SJSA1 (cell line): ENCODE measurements around the gene PABPN1. TPM values are rescaled to one million over a fixed set of nuclear protein-coding genes. Genes with fewer than 3 reads are reported as not detected.

Experiments
- DNase-seq, 2 experiments: peaks; one replicate each; pipeline ENCODE4 v3.0.0-alpha.2; 2015 to 2020; ENCODE audit warnings: low spot score in 2 of 2, low read depth in 1 of 2
- H3K27ac ChIP-seq: fragments of 250-450 bp; sonication (Bioruptor Pico); 2 replicates; pipeline ENCODE4 v1.5.1; 2020; ENCODE audit warnings: mild to moderate bottlenecking, moderate library complexity
- H3K27me3 ChIP-seq: fragments of 250-450 bp; sonication (Bioruptor Pico); replicated peaks from 2 replicates; pipeline ENCODE4 v1.5.1; 2020; ENCODE audit warnings: mild to moderate bottlenecking, moderate library complexity
- H3K36me3 ChIP-seq: fragments of 250-450 bp; sonication (Bioruptor Pico); 2 replicates; pipeline ENCODE4 v1.5.1; 2020; ENCODE audit warnings: mild to moderate bottlenecking
- H3K4me1 ChIP-seq: fragments of 250-450 bp; sonication (Bioruptor Pico); replicated peaks from 2 replicates; pipeline ENCODE4 v1.6.1; 2021; ENCODE audit warnings: mild to moderate bottlenecking
- H3K4me3 ChIP-seq: fragments of 250-450 bp; sonication (Bioruptor Pico); 2 replicates; pipeline ENCODE4 v1.5.1; 2020; ENCODE audit warnings: mild to moderate bottlenecking
- H3K9me3 ChIP-seq: fragments of 250-450 bp; sonication (Bioruptor Pico); replicated peaks from 2 replicates; pipeline ENCODE4 v1.5.1; 2020; ENCODE audit warnings: mild to moderate bottlenecking
- total RNA-seq: library from RNA; depleted of rRNA; stranded (reverse); fragments of >200 nt; shearing (Covaris generic); gene quantifications from 2 replicates; pipeline ENCODE4 v1.2.3, GENCODE V29; 2014

The PABPN1 gene
- total RNA-seq, 1 experiment from 2014 or later = 93.4 TPM

DNA sequence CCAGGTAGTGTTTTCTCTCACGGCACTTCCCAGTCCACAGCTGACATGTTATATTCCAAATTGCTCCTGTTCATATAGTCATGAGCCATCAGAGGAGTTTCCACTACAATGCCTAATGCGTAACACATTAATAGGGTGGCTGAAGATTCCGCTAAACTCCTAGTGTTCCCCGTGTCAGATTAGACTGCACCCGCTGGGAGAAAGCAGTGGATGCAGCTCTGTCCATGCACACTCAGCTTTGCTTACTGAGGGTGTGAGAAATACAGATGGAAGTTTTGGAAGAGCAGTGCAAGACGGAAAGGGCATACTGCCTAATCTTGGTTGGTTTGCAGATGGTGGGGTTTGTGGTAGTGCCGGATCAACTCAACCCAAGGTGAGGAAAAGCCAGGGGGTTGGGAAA is 24.2 kb upstream of the PABPN1 start:
- Histone ChIP-seq H3K9me3 (no peaks in the 10 kb centered on the region), H3K27ac (no peak overlapping the region), H3K4me1 (peaks cover 27% of the 10 kb centered on the region), H3K36me3 (no peaks in the 10 kb centered on the region), H3K27me3 (no peaks in the 10 kb centered on the region), H3K4me3 (no peak overlapping the region)
- no peak for DNase-seq

DNA sequence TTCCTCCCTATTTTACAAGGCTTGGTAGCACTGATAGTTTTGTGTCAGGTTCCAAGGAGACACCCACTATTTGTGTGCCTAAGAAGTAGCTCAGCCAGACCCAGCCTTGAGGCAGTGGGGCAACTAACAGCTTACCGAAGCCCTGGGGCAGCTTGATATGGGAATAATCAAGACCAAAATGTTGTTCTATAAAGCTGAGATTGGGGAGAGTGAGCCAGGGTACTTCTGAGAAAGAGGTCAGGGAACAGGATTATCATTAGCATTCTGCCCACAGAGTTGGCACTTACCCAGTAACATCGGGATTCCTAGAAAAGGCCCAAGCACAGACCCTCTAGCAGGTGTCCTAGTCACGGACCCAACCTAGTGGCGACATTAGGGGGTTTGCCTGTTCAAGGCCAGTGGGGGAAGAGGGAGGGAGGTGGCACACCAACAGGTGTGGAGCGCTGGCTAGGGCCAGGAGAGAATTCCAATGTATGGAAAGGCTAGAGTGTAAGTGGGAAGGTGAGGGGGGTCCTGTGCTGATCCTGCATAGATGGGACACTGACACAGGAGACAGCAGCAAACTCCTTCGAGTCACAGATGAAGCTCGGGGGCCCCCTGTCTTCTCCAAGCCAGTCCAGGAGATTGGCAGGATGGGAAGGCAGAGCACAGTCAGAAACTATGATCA is 23.5 kb upstream of the PABPN1 start:
- Histone ChIP-seq H3K27me3 (no peaks in the 10 kb centered on the region), H3K36me3 (no peaks in the 10 kb centered on the region), H3K9me3 (no peaks in the 10 kb centered on the region), H3K4me3 (no peak overlapping the region), H3K27ac (no peak overlapping the region), H3K4me1 (peaks cover 33% of the 10 kb centered on the region)
- no peak for DNase-seq

DNA sequence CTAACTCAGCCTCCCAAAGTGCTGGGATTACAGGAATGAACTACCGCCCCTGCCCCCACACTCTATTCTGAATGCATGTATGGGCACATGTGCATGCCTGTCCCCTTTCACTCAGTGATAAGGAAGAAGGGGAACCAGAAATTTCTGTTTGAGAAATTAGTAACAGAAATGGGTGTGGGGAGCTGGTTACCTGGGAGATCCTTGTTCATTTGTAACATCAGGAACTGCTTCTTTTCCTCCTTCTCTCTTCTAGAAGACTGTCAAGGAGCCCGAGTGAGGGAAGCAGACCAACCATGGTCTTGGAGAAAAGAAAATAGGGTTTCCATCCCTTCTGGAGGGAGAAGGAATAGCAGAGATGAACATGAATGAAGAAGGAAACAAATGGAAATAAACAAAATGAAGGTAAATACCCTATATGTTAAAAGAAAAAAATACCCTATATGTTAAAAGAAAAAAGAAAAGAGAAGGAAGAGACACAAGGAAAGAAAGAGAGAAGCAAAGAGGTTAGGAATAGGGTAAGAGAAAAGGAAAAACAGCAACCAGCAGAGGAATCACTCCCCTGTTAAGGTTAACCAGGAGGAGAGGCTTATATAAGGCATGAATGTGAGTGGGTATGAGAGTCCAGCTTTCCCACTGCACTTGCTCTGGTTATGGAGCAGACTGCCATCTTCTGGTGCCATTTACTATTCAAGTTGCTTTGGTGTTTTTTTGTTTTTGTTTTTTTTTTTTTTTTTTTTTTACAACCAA is 21.9 kb upstream of the PABPN1 start:
- peak in 1 of 2 experiments; percentile 28 for DNase-seq
- Histone ChIP-seq H3K36me3 (no peaks in the 10 kb centered on the region), H3K4me3 (no peak overlapping the region), H3K9me3 (no peaks in the 10 kb centered on the region), H3K4me1 (peaks cover 35% of the 10 kb centered on the region), H3K27ac (no peak overlapping the region), H3K27me3 (no peaks in the 10 kb centered on the region)

DNA sequence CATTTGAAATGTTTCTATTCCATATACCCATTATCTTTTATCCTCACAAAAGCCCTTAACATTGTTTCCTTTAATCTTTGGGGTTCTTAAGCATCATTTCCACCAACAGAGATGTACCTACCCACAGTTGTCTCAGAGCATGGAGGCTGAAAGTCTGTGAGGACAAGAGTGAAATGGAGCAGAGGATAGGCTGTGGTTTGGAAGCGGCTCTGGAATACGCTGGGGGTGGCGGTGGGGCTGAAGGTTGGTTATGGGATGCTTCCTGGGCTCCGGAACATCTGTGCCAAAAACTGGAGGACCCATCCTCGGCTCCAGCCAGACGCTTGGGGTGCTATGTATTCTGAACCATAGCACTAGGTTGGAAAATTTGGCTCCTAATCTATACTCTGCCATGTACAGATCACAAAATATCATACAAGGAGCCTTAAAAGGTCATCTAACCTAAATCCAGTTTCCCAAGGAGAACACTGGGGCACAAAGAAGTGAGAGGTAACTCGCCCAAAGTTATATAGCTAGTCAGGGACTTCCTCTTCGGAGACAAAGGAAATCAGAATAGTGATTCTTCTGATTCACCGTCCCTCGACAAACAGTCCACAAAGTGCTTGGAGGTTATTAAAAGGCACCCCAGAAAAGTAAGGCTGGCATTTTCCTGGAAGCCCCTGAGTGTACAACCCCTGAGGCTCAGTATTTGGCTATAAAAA is 21.1 kb upstream of the PABPN1 start:
- Histone ChIP-seq H3K4me1 (peaks cover 32% of the 10 kb centered on the region), H3K27me3 (no peaks in the 10 kb centered on the region), H3K27ac (peak overlapping the region; percentile 33; the same call in 1 of the 2 replicates), H3K4me3 (peak overlapping the region; percentile 62), H3K36me3 (no peaks in the 10 kb centered on the region), H3K9me3 (no peaks in the 10 kb centered on the region)
- no peak for DNase-seq

DNA sequence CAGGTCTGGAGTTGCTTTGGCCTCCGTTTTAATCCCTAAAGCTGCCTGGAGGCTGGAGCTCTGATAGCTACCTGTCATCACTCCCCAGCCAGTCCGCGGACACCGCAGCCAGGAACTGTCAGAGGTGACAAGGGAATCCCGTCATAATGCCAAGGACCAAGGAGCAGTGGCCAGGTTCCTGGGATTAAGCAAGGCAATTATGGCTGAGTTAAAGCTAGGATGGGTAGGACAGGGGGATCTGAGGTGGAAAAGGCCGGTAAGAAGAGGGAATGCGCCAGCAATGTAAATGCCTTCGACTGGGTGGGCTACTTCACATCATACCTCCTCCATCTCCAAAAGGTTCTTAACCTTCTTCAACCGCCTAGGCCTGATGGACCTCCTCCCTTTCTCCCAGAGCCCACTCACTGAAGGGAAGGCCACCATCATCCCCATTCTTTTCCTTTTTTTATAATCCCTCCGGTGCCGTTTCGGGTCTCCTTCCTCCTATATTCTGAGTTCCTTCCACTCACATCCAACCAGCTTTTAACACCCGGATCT is 20.5 kb upstream of the PABPN1 start:
- peak overlapping the region; percentile 33 for H3K27ac ChIP-seq
- no peaks in the 10 kb centered on the region for H3K36me3 ChIP-seq
- peaks cover 32% of the 10 kb centered on the region for H3K4me1 ChIP-seq
- H3K4me3 ChIP-seq = peak overlapping the region; percentile 62
- H3K27me3 ChIP-seq = no peaks in the 10 kb centered on the region
- DNase-seq = peak in 1 of 2 experiments; percentile 40
- H3K9me3 ChIP-seq = no peaks in the 10 kb centered on the region

DNA sequence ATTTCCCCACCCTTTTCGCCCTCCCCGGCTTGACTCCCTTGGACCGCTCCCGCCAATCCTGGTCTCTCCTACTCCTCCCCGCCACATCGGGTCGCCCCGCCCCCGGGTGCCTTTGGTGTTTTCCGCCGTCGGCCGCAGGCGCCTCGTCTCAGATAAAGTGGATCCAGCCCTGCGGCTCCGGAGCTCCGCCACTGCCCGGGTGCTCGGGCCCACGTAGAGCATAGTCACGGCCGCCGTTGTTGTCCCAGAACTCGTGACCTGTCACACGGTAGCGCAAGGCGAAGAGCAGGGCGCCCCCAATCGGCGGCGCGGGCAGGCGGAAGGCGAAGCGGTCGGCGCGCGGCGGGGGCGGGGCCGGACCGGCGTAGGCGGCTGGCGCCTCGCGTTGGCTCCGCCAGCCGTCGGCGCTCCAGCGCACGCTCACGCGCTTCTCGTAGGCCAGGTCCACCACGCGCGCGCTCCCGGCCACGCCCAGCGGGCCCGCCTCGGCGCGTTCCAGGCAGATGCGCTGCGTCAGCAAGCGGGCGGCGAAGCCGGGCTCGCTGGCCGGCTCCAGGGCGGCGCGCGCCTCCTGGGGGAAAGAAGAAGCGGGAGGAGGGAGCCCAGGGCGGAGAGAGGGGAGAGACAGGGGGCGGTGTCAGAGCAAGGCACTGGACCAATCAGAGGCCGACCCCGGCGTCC is 19.8 kb upstream of the PABPN1 start:
- H3K4me3 ChIP-seq = peak overlapping the region; percentile 62
- H3K27ac ChIP-seq = peak overlapping the region; percentile 85
- H3K9me3 ChIP-seq = no peaks in the 10 kb centered on the region
- peaks cover 35% of the 10 kb centered on the region for H3K4me1 ChIP-seq
- no peaks in the 10 kb centered on the region for H3K27me3 ChIP-seq
- peak; percentile 98 for DNase-seq
- H3K36me3 ChIP-seq = no peaks in the 10 kb centered on the region

DNA sequence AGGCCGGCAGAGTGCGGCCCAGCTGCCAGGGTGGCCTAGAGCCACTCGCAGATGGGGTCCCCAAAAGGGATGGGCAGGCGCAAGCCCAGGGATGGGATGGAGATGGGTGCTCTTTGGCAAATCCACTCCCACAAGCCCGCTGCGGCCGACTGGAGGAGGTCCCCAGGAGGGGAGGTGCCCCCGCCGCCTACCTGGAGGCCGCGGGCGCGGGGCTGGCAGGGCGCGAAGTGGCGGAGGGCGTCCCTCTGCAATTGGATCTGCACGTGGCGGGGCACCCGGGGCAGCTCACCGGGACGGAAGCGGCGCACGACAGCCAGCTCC is 19.3 kb upstream of the PABPN1 start:
- DNase-seq = no peak
- Histone ChIP-seq H3K36me3 (no peaks in the 10 kb centered on the region), H3K27ac (peak overlapping the region; percentile 24), H3K4me3 (peak overlapping the region; percentile 62), H3K4me1 (peaks cover 36% of the 10 kb centered on the region), H3K9me3 (no peaks in the 10 kb centered on the region), H3K27me3 (no peaks in the 10 kb centered on the region)

DNA sequence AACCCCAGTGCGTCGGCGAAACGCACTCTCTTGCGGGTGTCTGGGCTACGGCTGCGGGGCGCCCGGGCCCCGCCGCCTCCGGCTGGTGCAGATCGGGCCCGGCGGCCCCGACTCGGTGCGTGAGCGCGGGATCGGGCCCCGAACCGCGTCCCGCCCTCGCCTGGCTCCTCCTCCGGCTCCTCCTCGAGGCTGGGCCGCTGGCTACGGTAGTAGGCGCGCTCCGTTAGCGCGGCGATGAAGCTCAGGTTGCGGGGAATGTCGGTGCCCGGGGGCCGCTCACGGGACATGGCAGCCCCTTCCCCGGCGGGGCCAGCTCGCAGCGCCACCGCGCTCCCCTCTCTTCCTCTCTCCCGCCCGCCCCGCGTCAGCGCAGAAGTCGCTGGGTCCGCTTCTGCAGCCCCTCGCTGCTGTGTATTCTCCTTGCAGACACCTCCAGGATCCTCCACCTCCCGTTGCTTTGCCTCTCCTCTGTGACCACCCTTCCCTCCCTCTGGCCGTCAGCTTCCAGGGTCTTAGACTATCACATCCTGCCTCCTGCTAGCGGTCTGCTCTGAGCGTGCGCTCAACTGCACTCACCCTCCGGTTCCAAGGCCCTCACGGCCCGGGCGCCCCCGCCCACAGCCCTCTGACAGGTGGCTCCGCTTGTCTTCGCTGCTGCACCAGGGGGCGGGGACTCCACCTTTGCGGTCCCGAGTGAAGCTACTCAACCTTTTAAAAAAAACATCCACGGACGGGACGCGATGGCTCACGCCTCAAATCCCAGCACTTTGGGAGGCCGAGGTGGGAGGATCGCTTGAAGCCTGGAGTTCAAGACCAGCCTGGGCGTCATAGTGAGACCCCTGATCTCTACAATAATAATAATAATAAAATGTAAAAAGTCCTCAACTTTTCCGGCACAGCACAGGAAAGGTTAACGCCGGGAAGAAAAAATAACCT is 18.7 kb upstream of the PABPN1 start, which contains the start of gene PPP1R3E:
TSS of gene PPP1R3E (minus strand) at position 570 of the 936 bp plus-strand sequence. CDS start at position 287, 283 bp downstream.
- Histone ChIP-seq H3K4me3 (peak within 1 kb of the TSS; percentile 62), H3K36me3 (peaks cover 1% of the 10 kb centered on the region), H3K27me3 (no peaks in the 10 kb centered on the region), H3K27ac (peak within 1 kb of the TSS; percentile 24), H3K9me3 (no peaks in the 10 kb centered on the region), H3K4me1 (peaks cover 39% of the 10 kb centered on the region)
- DNase-seq = peak in 1 of 2 experiments; percentile 52

DNA sequence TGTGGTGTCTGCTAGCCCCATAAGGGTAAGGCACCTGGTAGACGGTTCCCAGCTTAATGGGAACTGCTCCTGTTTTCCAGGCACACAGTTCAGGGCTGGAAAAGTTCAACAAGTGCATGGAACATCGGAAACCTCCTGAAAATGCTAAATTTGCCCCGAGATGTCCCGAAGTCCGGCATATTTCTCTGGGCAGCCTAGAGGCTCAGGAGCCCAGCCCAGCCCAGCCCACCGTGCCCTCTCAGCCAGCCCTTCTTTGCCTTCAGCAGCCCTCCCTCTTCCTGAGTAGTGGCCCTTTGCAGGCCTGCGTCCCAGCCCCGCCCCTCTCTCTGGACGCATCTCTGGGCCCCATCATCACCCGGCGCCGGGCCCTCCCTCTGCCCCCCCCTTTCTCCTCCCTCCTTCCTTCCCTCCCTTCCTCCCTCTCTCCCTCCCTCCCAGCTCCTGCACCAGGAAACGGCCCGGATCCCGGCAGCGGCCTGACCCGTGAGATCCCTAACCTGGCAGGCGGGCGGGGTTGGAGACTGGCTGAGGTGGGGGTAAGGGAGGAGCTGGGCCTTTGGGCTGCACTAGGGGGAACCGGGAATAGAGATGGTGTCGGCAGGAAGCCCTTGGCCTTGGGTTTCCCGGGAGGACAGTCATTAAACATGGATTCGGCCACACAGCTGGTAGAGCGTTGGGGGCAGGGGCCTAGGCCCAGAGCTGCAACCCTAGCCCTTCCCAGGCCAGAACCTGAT is 14.7 kb upstream of the PABPN1 start, which contains the start of gene BCL2L2:
TSS of gene BCL2L2 (plus strand) at position 422 of the 734 bp plus-strand sequence. CDS start 935 bp downstream, outside the sequence.
- H3K9me3 ChIP-seq = no peaks in the 10 kb centered on the region

DNA sequence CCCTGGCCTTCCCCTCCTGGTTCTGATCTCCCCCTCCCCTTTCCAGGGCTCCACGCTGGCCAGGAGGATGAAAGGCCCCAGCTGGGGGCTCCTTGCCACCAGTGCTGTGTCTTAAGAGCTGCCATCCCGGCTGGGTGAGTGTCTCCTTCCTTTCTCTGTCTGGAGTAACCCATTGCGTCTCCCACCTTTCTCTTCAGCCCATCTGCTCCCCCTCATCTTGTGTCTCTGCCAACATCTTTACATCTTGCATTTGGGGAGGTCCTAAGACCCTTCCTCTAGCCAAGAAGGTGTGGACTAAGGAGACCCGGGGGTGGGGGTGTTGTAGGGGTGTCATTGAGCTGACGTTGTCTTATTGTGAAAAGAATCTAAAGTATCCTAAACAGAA is 14.1 kb upstream of the PABPN1 start:
- Histone ChIP-seq H3K27me3 (no peaks in the 10 kb centered on the region), H3K36me3 (peaks cover 46% of the 10 kb centered on the region), H3K9me3 (no peaks in the 10 kb centered on the region), H3K27ac (peak overlapping the region; percentile 64), H3K4me3 (peak overlapping the region; percentile 64), H3K4me1 (peaks cover 24% of the 10 kb centered on the region)
- no peak for DNase-seq

More for the DNA sequence above, 14.7 kb upstream of the PABPN1 start, which contains the start of gene BCL2L2:
- Histone ChIP-seq H3K36me3 (peaks cover 41% of the 10 kb centered on the region), H3K4me3 (peak within 1 kb of the TSS; percentile 64), H3K4me1 (peaks cover 27% of the 10 kb centered on the region), H3K27ac (peak within 1 kb of the TSS; percentile 64), H3K27me3 (no peaks in the 10 kb centered on the region)
- DNase-seq = peak; percentile 78 to 92

DNA sequence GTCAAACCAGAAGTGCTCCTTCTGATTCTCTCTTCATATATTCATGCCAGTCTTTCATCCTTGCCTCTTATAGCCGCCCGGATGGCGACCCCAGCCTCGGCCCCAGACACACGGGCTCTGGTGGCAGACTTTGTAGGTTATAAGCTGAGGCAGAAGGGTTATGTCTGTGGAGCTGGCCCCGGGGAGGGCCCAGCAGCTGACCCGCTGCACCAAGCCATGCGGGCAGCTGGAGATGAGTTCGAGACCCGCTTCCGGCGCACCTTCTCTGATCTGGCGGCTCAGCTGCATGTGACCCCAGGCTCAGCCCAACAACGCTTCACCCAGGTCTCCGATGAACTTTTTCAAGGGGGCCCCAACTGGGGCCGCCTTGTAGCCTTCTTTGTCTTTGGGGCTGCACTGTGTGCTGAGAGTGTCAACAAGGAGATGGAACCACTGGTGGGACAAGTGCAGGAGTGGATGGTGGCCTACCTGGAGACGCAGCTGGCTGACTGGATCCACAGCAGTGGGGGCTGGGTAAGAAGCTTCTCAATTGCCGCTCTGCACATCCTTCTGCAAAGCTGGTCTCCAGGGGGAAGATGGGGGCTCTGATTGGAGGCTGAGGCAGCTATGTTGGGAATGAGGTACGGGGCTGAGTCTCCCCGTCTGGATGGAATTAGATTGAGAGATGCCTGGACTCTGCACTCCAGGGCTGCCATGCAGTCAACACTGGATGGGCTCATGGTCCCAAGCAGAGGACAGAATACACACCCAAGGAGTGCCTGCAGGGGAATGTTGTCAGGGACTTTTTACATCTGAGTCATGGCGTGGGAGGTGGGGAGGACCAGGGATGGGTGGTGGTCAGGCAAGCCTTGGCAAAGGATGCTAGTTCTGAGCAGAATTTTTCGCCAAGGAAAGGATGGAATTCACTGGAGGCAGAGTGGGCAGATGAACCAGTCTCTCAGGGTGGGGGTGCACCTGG is 13.3 kb upstream of the PABPN1 start:
- H3K27ac ChIP-seq = no peak overlapping the region
- no peak for DNase-seq

More for the DNA sequence above, 13.3 kb upstream of the PABPN1 start:
- peak overlapping the region; percentile 64 for H3K4me3 ChIP-seq
- H3K4me1 ChIP-seq = peaks cover 16% of the 10 kb centered on the region
- H3K9me3 ChIP-seq = no peaks in the 10 kb centered on the region
- H3K36me3 ChIP-seq = peaks cover 46% of the 10 kb centered on the region
- no peaks in the 10 kb centered on the region for H3K27me3 ChIP-seq
